Neural cell (in vitro differentiated cells): Measurements from ENCODE around the gene STK24.

Experiments
- EP300 ChIP-seq: fragments of 450-650 bp; conservative IDR thresholded peaks from 2 replicates; pipeline ENCODE4 v1.6.1; 2014; ENCODE audit warnings: antibody characterized with exemption, mild to moderate bottlenecking, moderate library complexity; ENCODE audit not compliant: poor library complexity, severe bottlenecking
- MXI1 ChIP-seq: fragments of 450-650 bp; conservative IDR thresholded peaks from 2 replicates; pipeline ENCODE4 v1.6.1; 2014; ENCODE audit warnings: antibody characterized with exemption, mild to moderate bottlenecking; ENCODE audit not compliant: poor library complexity, severe bottlenecking
- POLR2AphosphoS5 ChIP-seq: IDR thresholded peaks from 2 replicates; pipeline ENCODE4 v1.6.1; 2012
- TF ChIP-seq, protein P1 (sequence below): fragments of 450-650 bp; IDR thresholded peaks from 2 replicates; pipeline ENCODE4 v1.5.1; 2014; ENCODE audit warnings: antibody characterized with exemption, mild to moderate bottlenecking, moderate library complexity; ENCODE audit not compliant: poor library complexity, severe bottlenecking

DNA sequence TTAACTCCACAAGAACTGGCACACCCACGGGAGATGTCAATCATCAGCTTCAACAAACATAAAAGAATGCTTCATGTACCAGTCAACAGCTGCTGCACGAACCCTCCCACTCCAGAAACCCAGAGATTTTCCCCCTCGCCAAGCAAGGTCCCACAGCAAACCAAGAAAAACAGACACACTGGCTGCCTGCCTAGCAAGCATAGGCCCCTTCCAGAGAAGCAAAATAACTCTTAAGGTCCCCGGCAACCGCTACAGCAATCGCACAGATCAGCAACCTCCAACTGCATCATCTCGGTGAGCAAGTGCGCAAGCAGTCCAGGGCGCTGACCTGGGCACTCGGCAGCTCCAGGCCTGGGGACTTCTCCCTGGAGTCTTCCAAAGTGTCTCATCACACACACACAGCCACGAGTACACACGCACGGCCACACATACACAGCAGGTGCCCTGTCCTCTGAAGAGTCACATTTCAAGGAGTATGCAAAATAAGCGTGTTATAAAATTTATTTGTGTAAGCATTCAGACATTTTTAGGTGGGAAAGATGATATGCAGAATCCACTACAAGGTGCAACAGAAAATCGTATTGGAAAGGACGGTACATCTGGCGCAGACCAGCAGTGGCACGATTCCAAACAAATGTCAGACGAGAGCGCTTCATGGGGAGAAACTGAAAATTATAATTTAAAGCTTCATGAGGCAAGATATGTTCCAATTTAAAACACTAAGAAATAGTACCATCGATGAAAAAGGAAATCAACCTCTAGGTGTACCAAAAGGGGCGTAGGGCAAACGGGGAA, 125.0 kb downstream of the STK24 start:
- TF ChIP-seq EP300 (no peak), MXI1 (no peak), POLR2AphosphoS5 (no peak)
- TF ChIP-seq, protein P1, sequence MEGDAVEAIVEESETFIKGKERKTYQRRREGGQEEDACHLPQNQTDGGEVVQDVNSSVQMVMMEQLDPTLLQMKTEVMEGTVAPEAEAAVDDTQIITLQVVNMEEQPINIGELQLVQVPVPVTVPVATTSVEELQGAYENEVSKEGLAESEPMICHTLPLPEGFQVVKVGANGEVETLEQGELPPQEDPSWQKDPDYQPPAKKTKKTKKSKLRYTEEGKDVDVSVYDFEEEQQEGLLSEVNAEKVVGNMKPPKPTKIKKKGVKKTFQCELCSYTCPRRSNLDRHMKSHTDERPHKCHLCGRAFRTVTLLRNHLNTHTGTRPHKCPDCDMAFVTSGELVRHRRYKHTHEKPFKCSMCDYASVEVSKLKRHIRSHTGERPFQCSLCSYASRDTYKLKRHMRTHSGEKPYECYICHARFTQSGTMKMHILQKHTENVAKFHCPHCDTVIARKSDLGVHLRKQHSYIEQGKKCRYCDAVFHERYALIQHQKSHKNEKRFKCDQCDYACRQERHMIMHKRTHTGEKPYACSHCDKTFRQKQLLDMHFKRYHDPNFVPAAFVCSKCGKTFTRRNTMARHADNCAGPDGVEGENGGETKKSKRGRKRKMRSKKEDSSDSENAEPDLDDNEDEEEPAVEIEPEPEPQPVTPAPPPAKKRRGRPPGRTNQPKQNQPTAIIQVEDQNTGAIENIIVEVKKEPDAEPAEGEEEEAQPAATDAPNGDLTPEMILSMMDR, result no peak
